Measurements from ENCODE around the gene CCT7.

DNA sequence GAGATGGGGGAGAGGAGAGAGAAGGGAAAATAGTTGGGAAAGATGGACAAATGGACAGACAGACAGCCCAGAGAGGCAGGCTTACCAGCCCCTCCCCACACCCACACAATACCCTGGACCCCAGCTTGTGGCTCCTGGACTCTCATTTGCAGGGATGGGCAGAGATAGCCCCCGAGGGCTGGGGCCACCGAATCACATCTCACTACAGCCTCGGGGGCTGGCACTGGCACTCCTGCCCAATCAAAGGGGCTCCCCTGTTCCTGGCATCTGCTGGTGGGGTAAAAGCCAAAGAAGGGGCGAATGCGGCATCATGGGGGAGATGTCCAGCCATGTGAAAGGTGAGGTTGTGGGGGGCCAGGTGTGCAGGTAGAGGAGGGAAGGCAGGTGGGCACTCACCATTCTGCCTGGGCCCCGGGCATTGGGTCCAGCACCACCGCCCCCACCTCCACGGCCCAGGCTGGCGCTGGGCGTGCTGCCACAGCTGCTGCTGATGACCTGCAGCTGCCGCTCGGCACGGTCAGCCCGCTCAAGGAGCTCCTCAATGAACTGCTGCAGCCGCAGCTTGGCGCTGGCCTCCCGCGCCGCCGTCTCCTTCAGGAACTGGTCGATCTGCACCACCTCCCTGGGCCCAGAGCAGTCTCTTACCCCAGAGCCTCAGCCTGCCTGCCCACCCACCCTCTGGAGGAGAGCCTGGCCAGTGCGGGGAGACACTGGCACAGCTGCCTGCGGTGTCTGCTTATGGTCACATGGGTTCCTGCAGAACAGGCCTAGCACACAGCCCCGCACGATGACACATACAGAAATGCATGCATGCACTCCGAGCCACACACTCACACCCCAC, 32.2 kb downstream of the CCT7 start:
- TF ChIP-seq POLR2A (IDR thresholded peaks at IDR 0.05; ENCODE audit: low read length) (no peak), GATA1 (IDR thresholded peaks at IDR 0.05; ENCODE audit: low read depth, low read length) (no peak)

All from erythroblast (primary cell).